NCI-H82 (cell line): ENCODE measurements around the gene PKIG.
"Not testable (repeated sequence)": the region's sequence is repeated elsewhere in the genome, so short reads cannot be mapped to it uniquely, and the experiment has no call there.

Experiments used
- DNase-seq: peaks from one replicate; lab custom pipeline; 2025; lab: John Stamatoyannopoulos, UW

Gene PKIG

DNA sequence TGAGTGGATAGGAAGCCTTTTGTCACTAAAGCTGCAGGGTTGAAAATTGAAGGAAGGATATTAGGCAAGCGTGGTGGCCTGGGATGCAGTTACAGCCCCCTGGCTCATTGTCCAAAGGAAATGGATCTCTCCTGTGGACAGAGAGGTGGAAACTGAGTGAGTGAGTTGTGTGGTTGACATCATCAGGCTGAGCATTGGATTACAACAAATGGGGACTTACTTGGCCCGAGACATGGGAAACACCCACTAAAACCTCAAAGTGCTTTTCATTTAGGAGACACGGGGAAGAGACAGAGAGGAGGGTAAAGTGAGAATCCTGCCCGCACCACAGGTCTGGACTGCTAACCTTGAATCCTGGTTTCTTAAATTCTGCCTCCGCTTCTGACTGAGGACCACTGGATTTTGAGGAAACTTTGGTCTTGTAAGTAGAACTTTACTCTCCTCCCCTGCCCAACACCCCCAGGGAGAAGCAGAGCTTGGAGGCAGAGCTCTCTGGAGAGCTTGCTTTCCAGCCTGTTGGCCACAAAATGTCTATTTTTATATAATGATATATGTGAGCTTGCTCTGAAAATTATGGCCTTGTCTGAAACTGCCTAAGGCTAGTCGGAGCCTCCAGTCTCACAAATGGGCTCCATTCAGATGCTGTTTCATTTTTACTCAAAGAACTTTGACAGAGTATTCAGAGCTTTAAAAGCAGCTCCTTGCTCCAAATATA lies at the start of gene PKIG:
Gene PKIG, plus strand, starts transcription at position 269 of the 715 bp plus-strand sequence. CDS start 31,978 bp downstream, outside the sequence.
- no peak for DNase-seq

DNA sequence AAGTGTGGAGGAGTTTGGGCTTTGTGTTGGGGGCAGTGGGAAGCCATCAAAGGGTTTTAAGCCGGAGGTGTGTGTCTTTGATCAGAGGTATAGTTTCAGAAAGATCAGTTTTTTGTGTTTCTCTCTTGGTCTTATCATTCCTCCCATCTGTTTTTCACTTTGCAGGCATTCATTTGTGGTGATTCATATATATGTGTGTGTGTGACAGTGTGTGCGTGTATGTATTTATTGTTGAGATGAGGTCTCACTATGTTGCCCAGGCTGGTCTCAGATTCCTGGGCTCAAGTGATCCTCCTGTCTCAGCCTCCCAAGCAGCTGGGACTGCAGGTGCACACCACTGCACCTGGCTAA lies 49.4 kb upstream of the PKIG start:
- no peak for DNase-seq

DNA sequence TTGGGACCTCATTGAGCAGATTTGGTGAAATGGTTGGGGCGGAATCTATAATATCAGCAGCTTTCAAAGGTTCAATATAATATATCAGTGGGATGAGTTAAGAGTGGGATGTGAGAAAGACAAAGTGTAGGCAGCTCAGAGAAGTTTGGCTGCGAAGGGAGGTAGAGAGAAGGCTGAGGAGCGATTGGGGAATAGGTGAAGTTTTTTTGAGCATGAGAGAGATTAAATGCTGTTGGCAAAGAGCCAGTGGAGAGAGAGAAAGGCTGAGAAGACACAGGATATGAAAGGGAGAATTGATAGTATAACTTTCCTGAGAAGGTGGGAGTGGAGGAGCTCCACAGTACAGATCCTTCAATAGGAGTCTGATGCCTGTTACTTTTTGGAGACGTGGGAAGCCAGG lies 48.5 kb upstream of the PKIG start:
- DNase-seq: peak; percentile 11

DNA sequence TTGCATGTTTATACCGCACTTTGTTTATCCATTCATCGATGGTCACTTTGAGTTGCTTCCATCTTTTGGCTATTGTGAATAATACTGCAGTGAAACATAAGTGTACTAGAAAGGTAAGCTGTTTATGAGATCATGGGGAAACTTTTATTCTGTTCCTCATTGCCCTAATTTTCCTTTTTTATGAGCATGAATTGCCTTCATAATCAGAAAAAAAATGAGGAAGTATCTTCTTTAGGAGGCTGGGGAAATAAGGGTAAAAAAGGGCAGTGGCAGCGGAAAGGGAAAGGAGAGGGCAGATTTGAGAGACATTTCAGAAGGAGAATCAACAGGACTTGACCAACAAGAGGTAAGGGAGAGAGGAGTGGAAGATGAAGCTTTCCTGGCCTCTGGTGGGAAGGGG lies 46.2 kb upstream of the PKIG start:
- no peak for DNase-seq

DNA sequence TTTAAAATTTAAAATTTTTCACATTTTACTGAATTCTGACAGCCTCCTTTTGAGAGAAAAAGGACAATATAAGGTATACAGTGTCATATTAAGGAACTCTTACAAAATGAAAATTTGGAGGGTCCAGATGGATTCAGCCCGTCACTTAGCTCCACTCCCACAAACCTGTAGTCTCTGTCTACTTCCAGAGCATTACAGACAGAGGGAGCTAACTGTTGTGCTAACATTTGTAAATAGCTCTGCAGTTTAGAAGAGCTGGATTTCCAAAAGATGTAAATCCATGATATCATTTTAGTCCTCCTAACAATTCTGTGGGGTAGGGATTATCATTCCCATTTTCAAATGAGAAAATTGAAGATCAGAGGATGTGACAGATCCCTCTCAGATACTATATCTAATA lies 44.4 kb upstream of the PKIG start:
- DNase-seq: no peak

DNA sequence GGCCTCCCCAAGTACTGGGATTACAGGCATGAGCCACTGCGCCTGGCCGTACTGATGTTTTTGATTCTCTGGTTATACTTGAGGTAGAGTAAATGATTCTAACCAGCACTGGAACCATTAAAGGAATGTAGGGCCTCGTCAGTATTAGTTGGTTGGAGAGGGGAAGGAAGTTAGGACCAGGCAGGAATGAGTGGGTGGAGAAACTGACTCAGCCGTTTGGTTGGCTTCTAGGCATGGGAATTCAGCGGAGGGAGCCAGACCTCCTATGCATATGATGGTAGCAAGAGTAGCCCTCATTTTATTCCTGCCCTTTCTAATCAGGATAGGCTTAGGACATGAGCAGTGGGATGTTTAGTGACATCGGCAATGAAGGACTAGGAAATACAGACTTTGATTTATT lies 41.5 kb upstream of the PKIG start:
- no peak for DNase-seq

DNA sequence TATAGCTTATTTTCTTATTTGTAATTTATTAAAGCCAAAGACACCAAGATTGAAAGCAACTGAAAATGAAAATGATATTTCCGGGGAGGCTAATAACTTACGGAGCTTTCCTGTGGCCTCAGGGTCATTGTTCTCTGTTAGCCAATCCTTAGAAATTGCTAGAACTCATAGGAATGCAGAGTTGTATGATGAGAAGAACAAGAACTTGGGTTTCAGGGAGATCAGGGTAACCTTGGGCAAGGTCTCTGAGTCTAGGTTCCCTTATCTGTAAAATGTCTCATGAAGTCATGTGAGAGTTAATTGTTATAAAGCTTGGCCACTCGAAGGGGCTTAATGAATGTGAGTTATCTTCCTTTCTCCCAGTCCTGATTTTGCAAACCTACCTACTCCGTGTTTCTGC lies 40.4 kb upstream of the PKIG start:
- no peak for DNase-seq

DNA sequence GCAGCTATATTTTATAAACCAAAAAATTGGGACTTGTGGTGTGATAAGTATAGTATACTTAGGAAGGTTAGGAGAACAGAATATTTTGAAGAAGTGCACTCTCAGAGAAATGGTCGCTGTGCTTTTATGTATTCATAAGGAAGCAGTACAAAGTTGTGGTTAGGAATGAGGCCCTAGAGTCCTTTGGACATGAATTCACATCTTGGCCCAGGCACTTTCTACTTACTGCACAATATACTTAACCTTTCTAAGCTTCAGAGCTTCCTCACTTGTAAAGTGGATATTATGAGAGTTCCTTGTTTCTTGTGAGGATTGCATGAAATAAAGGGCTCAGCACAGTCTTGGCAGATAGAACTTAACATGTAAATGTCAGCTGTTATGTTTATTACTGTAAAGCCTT lies 39.5 kb upstream of the PKIG start:
- DNase-seq: no peak

DNA sequence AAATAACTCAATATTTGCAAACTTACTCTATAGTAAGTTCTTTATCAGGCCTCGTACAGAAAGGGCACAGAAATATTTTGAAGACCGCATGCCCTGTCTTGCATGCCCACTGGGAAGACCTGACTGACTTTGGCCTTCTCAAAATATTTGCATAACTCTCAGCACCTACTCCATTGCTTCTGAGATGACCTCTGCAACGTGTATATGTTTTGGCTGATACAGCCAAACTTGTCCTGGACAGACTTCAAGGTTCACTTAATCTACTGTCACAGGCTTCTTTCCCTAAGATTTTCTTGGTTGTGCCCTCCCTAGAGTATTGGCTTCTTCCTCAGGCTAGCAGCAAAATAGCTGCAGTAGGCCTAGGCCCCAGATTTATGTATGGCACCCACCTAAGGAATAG lies 39.0 kb upstream of the PKIG start:
- DNase-seq: no peak

DNA sequence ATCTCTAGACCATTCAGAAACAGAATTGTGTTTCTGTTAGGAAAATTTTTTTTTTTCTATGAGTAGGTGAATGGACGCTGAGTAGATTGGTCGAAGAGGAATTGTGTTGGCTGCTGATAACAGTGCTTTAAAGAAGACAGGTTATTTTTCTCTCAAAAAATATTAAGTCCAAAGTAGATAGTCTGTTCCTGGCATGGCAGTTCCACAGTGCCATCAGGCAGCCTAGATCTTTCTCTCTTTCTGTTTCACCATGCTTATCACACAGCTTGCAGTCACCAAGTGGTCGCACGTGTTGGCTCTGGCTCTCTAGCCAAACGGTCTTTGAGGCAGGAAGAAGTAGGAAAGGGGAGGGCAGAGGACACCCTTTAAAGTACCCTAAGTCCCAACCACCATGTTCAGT lies 38.1 kb upstream of the PKIG start:
- DNase-seq: no peak

DNA sequence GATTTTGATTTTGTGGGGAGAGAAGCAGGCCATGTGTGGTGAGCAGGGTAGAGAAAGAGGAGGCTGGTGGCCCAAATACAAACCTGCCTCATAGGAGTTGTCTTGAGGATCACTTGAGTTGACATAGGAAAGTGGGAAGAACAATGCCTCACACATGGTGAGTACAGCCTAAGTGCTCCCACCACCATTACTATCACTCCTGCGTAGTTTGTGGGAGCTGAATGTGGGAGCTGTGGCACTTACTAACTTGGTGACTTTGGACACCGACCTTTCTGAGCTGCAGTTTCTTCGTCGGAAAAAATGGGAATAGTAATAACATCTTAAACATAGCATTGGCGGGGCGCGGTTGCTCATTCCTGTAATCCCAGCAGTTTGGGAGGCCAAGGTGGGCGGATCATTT lies 35.0 kb upstream of the PKIG start:
- no peak for DNase-seq

DNA sequence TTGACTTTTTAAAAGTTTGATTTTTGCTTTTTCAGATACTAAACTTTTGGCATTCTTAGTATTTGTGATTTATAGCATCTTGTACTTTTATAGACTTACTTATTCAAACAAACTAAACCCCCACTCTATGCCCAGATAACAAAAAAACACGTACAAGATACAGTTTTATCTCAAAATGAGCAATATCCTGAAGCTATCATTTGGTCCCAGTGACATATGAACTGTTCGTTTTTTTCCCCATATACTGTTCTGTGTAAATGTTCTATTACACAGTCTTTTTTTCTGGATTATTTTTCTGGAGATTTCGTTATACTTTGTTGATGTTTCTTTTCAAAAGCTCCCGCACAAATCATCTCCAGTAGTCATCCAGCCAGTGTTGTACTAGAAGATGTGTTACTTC lies 33.3 kb upstream of the PKIG start:
- no peak for DNase-seq

DNA sequence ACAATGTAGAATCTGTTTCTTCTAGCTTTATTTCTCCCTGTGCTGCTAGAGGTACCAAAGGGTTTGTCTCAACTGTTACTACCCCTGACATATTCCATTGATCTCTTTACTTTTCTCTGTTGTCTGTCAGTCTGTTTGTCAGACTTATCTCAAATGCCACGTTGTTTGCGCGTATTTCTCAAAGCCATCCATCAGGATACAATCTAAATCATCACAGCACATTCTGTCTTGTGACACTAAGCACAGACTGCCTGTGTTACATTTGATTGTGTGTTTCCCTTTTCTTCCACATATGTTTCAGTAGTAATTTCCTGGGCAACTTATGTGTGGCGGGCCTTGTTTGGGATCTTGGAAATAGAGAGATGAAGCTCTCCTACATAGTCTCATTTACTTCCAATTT lies 30.3 kb upstream of the PKIG start:
- DNase-seq: no peak

DNA sequence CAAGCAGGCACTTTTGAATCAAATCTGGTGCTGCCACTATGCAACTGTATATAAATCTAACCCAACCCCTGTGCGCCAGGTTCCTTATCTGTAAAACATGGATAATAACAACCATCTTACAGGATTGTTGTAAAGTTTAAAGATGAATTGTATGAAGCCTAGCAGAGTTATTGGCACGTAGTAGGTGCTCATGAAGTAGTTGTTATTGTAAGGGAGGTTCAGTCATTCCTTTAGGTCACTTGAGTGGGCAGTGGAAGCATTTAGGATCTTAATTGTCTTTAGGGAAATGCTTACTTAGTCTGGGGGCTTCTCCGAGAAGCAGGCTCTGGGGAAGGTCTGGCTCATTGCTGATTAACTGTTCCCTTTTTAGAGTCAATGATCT lies 29.8 kb upstream of the PKIG start:
- DNase-seq: no peak

DNA sequence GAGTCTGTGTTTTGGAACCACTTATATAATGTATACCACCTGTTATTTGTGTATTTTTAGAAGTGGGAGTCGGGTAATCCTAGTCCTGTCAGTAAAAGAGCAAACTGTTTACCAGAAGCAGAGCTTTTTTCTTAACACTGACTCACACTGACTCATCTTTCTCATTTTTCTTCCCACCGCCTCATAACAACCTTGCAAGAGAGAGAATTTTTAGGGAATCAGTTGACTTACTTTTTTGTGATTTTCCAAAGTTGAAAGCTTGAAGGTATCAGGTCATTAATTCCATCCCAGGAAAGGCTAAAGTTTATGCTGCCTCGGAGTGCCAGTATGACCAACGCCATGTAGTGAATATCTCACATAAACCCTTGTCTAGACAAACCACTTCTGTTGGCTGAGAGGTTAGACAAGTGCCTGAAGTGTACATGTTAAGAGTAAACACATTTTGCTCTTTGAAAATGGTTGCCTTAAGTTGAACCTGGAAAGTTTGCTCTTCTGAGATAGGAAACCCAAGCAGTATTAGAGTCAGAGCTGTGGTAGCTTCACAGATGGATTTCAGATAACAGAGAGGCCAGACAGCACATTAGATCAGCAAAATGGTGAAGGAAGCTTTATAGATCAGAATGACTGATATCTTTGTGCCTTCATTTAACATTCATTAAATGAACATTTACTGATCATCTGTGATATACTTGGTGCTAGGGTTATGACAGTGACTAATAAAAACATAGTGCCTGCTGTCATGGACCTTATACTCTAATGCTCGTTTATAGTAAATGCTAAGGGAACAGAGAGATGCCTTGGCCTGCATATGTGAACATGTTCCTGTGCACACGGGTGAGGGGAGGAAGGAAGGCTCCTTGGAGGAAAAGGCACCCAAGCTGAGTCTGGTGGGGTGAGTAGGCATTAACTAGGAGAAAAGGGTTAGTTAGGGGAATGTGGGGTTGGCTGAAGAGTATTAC lies 29.1 kb upstream of the PKIG start:
- no peak for DNase-seq

DNA sequence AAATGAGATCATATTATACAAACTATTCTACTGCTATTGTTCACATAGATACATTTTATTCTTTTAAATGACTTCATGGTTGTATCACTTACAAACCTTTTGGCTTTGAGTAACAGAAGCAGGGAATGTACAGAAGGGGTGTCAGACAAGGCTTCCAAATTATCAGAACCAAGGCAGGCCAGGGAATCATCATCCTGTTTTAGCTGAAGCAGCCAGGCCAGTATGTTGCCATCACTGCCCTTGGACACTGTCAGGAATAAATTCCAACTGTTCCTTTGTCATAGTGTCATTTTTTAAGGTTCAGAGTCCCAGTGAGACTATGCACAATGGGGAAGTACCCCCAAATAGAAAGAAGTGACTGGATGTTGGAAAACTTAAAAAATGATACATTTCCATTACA lies 23.1 kb upstream of the PKIG start:
- no peak for DNase-seq

DNA sequence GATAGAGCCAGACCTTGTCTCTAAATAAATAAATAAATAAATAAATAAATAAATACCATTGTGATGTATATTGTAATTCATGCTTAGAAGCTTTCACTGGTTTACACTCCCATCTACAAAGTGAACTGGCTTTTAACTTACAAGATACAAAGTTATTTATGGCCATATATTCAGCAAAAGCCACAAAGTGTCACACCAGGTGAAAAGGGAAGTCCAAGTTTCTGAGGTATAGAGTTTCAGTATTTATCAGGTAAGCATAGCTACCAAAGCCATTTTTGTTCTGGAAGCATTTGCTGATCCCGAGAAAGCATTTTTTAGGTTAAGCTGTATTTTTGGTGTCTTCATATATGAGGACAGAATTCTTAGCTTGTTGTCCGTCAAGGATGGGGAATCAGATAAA lies 22.1 kb upstream of the PKIG start:
- DNase-seq: no peak

DNA sequence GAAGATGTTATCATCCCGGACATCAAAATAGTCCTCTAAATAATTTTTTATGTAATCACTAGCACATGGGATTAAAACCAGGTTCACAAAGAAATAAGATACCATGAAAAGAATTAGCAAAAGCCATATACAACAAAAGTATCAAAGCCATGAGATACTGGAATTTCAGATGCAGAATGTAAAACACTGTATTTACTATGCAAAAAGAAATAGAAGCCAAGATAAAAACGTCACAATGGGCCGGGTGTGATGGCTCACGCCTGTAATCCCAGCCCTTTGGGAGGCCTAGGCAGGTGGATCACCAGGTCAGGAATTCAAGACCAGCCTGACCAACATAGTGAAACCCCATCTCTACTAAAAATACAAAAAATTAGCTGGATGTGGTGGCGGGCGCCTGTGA lies 21.6 kb upstream of the PKIG start:
- DNase-seq: not testable (repeated sequence)

DNA sequence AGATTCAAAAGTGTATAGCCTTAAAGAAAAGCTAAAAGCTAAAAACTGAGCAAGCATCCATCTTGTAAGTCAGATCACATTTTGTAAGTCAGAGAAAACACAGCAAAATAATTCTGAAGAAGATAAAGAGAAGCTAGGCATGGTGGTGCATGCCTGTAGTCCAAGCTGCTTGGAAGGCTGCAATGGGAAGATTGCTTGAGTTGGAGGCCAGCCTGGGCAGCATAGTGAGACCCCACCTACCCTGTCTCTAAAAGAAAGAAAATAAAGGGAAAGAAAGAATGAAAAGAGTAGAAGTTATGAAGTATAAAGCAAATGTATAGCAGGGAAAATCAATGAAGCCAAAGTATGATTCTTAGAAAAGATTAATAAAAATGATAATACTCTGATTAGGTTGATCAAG lies 20.5 kb upstream of the PKIG start:
- no peak for DNase-seq

DNA sequence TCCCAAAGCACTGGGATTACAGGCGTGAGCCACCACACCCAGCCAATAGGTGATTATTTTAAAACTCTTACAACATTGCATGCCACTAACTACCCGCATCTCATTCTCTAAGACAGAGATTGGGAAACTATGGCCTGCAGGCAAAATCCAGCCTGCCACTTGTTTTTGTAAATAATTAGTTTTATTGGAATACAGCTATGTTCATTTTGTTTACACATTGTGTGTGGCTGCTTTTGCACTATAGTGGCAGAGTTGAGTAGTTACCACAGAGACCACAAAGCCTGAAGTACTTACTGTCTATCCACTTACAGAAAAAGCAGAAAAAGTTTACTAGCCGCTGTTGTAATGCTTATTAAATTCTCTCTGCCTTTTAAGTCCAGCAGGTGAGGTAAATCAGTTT lies 16.4 kb upstream of the PKIG start:
- no peak for DNase-seq

DNA sequence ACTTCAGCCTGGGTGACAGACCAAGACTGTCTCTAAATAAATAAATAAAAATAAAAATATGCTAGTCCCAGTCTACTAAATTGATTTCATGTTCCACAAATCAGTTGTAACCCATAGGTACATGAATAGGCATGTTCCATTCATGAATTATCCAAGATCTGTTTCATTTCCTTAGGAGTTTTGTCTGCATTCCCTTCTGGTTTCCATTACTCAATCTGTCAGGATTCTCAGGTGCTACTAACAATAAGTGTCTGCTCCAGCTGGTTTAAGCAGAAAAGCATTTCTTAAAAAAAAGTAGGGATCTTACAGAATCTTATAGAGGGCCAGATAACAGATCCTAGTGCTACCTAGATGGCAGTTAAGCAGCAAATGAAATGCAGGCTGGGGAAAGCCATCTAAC lies 15.6 kb upstream of the PKIG start:
- DNase-seq: no peak

DNA sequence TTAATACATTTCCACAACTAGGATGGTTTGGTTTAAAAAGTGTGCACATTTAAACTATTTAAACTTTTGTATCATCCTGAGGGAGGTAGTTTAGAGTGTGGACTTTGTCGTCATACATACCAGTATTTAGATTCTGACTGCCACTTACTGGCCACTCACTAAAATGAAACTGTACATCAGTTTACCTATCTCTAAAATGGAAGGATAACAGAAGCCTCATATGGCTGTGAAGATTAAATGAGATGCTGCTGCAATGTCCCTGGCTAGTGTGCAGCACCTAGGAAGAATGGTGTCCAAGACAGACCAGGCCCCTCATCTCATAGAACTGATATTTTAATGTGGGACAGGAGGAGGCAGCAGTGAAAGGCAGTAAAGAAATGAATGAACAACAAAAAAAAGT lies 12.0 kb upstream of the PKIG start:
- DNase-seq: no peak

DNA sequence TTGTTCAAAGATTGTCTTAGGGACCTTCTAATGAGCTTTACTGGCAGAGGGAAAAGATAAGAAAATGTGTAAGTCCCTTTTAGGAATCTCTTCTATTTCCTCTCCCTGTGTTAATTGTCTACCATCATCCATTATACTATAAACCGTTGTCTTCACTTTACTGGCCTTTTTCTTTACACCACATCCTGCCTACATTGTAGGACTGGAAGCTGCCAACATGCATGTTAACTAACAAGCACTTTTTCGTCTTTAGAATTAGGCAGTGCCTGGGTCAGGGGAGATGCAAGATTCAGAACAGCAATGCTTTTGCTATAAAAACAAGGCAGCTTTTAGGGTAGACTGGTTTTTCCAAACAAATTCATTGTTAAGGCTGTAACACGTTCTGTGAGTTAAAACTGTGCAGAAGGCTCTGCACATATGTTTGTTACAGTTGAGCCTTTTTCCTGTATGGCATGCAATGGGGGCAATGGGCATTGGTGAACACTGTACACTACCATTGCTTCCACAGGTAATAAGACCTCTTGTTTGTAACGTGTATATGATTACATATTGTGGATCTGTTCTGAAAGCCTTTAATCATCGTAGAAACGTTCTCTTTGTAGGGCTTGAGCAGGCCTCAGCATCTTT lies 10.9 kb upstream of the PKIG start:
- DNase-seq: no peak
